Measurements from ENCODE around the gene NAV1.

The NAV1 gene

GRCh38 chr1:201587729-201588128, 48.8 kb downstream of the NAV1 start:
- DNase-seq (ENCODE audit: low read depth) = no peak

All from activated T-cell treated with anti-CD3 and anti-CD28 coated beads for 1 hour (primary cell).